GM12878 (cell line): ENCODE measurements around the gene BCLAF1. TPM values are rescaled to one million over a fixed set of nuclear protein-coding genes. Genes with fewer than 3 reads are reported as not detected.

Experiments
- ATAC-seq: fragments of 200-7000 bp; cut with Tn5 transposase; 3 replicates; pipeline ENCODE4 v1.9.1; 2020; ENCODE audit warnings: mild to moderate bottlenecking, moderate library complexity
- BruUV-seq: library from RNA; stranded (reverse); fragments of 400-500 nt; replicated peaks from 2 replicates; lab custom pipeline; 2021; lab: Mats Ljungman, UMichigan
- CTCF ChIA-PET: fragments of 300-600 bp; sonication (Branson Sonifier 250); formaldehyde crosslinking; extraction: SDS; loops from one replicate; lab custom pipeline; 2021; ENCODE audit warnings: inconsistent platforms; lab: Yijun Ruan, JAX
- POLR2A ChIA-PET: fragments of 350-600 bp; formaldehyde crosslinking; extraction: SDS; loops from one replicate; lab custom pipeline; 2021; ENCODE audit warnings: inconsistent platforms; lab: Charles Lee
- RAD21 ChIA-PET: fragments of 300-600 bp; sonication (Branson Sonifier 250); formaldehyde crosslinking; loops from one replicate; lab custom pipeline; 2023; ENCODE audit warnings: antibody characterized with exemption; ENCODE audit not compliant: unreplicated experiment; lab: Charles Lee
- SMC1A ChIA-PET: fragments of 300-600 bp; sonication (Branson Sonifier 250); formaldehyde crosslinking; loops from one replicate; lab custom pipeline; 2023; ENCODE audit not compliant: unreplicated experiment, uncharacterized antibody; lab: Charles Lee
- DNase-seq: peaks from one replicate; pipeline ENCODE4 v3.0.0-alpha.2; 2011; ENCODE audit warnings: low read depth, low spot score
- FAIRE-seq: peaks from 3 replicates; lab custom pipeline; 2011; peaks lifted over from hg19 to GRCh38; lab: Jason Lieb, UNC
- H2AFZ ChIP-seq: 2 replicates; pipeline ENCODE4 v1.6.0; 2011; ENCODE audit warnings: low read depth, low read length, control low read depth; ENCODE audit not compliant: control insufficient read depth
- H3K27ac ChIP-seq: 2 replicates; pipeline ENCODE4 v1.5.1; 2011; ENCODE audit warnings: control low read depth; ENCODE audit not compliant: control insufficient read depth, insufficient read depth
- H3K27me3 ChIP-seq, 2 experiments: replicated peaks in 1 of 2; 2 replicates each; pipeline versions ENCODE4 v1.6.0 to v1.6.1; 2011; ENCODE audit warnings: low read length in 1 of 2; ENCODE audit not compliant: control insufficient read depth in 2 of 2, insufficient read depth in 2 of 2
- H3K36me3 ChIP-seq, 2 experiments: 2 replicates each; pipeline ENCODE4 v1.5.1; 2011; ENCODE audit warnings: low read length in 1 of 2; ENCODE audit not compliant: control insufficient read depth in 2 of 2, insufficient read depth in 2 of 2
- H3K4me1 ChIP-seq: 2 replicates; pipeline ENCODE4 v1.6.1; 2011; ENCODE audit warnings: mild to moderate bottlenecking, low read length, moderate library complexity, mixed read lengths; ENCODE audit not compliant: control insufficient read depth, insufficient read depth
- H3K4me2 ChIP-seq: 2 replicates; pipeline ENCODE4 v1.6.0; 2011; ENCODE audit warnings: control low read depth; ENCODE audit not compliant: control insufficient read depth, insufficient read depth
- H3K4me3 ChIP-seq: fragments of 200-600 bp; sonication (generic); 2 replicates; pipeline ENCODE4 v1.5.1; 2016
- H3K79me2 ChIP-seq: 2 replicates; pipeline ENCODE4 v1.6.0; 2011; ENCODE audit warnings: low read length; ENCODE audit not compliant: control insufficient read depth, insufficient read depth
- H3K9ac ChIP-seq: 2 replicates; pipeline ENCODE4 v1.8.0; 2011; ENCODE audit warnings: low read length, control low read depth, mixed read lengths; ENCODE audit not compliant: control insufficient read depth, insufficient read depth
- H3K9me3 ChIP-seq: replicated peaks from 3 replicates; pipeline ENCODE4 v1.5.1; 2011; ENCODE audit warnings: mild to moderate bottlenecking, low read length; ENCODE audit not compliant: control insufficient read depth, insufficient read depth
- H4K20me1 ChIP-seq: 2 replicates; pipeline ENCODE4 v1.6.0; 2011; ENCODE audit not compliant: control insufficient read depth, insufficient read depth
- CBX5 ChIP-seq: sonication (generic); IDR thresholded peaks from 2 replicates; pipeline ENCODE4 v1.6.1; 2016; ENCODE audit warnings: low read depth, moderate library complexity, mild to moderate bottlenecking, inconsistent platforms
- E4F1 ChIP-seq: fragments of 450-650 bp; IDR thresholded peaks from 2 replicates; pipeline ENCODE4 v1.6.1; 2018; ENCODE audit warnings: borderline replicate concordance, mild to moderate bottlenecking; ENCODE audit not compliant: partially characterized antibody
- HCFC1 ChIP-seq: fragments of 150-350 bp; IDR thresholded peaks from 2 replicates; pipeline ENCODE4 v1.6.1; 2014; ENCODE audit warnings: low read length
- NBN ChIP-seq: fragments of 450-650 bp; IDR thresholded peaks from 2 replicates; pipeline ENCODE4 v1.6.1; 2016
- PAX8 ChIP-seq: fragments of 450-650 bp; IDR thresholded peaks from 2 replicates; pipeline ENCODE4 v1.6.1; 2017; ENCODE audit warnings: mild to moderate bottlenecking, moderate library complexity
- WGBS: methylation state at CpG from one replicate; pipeline ENCODE4 v1.1.6; 2016; ENCODE audit warnings: low lambda C conversion rate; ENCODE audit not compliant: insufficient replicate concordance, insufficient coverage; ENCODE audit errors: missing lambda C conversion rate; 5-methylcytosine and 5-hydroxymethylcytosine counted together
- in situ Hi-C: fragments of 300-500 bp; cut with MboI; formaldehyde crosslinking; loops from 9 replicates; pipeline ENCODE4 v1.14.3; 2018; ENCODE audit warnings: mixed read lengths
- intact Hi-C: fragments of 100-400 bp; cut with micrococcal nuclease; formaldehyde crosslinking; loops from one replicate; pipeline ENCODE4 v1.14.2; 2022; ENCODE audit not compliant: unreplicated experiment
- polyA plus RNA-seq, 11 experiments: library from polyadenylated mRNA; depleted of rRNA in 4 of 11; unstranded in 6 of 11; stranded (reverse) in 5 of 11; fragments of >200 nt; fragmentation: Nextera tagmentation in 4 of 11; fragmentation: Illumina TruSeq in 1 of 11; extraction: Ambion mirVana in 4 of 11; extraction: Trizol in 1 of 11; gene quantifications; 1 replicate in 1 of 11; 2 replicates in 10 of 11; pipeline versions ENCODE4 v1.2.1 to v1.2.3, GENCODE V29; 2011 to 2016; ENCODE audit warnings: inconsistent platforms in 2 of 11, missing spikeins in 2 of 11, low read depth in 1 of 11
- total RNA-seq, 4 experiments: library from RNA; depleted of rRNA in 3 of 4; stranded (reverse); fragments of >200 nt in 3 of 4; fragmentation: Illumina TruSeq in 1 of 4; extraction: Trizol in 1 of 4; gene quantifications; 2 replicates each; pipeline versions ENCODE4 v1.2.1 to v1.2.3, GENCODE V29; 2013 to 2021
- TF ChIP-seq, protein P1 (sequence below): IDR thresholded peaks from 2 replicates; pipeline ENCODE4 v1.6.1; 2012; ENCODE audit warnings: improper control_type of control experiment, low read depth, low read length; ENCODE audit not compliant: insufficient replicate concordance
- TF ChIP-seq, protein P2 (sequence below): fragments of 450-650 bp; IDR thresholded peaks from 2 replicates; pipeline ENCODE4 v1.6.1; 2017; ENCODE audit warnings: mild to moderate bottlenecking, moderate library complexity

The BCLAF1 gene
- total and polyA plus RNA-seq, 10 of the 15 experiments (the other 5 are each of a cell fraction or from before 2014, with no cell fraction given): 56.0 to 223 (median 114) TPM

GRCh38 chr6:136315594-136315993 is 25.9 kb upstream of the BCLAF1 start (continued):
- TF ChIP-seq, protein P1, sequence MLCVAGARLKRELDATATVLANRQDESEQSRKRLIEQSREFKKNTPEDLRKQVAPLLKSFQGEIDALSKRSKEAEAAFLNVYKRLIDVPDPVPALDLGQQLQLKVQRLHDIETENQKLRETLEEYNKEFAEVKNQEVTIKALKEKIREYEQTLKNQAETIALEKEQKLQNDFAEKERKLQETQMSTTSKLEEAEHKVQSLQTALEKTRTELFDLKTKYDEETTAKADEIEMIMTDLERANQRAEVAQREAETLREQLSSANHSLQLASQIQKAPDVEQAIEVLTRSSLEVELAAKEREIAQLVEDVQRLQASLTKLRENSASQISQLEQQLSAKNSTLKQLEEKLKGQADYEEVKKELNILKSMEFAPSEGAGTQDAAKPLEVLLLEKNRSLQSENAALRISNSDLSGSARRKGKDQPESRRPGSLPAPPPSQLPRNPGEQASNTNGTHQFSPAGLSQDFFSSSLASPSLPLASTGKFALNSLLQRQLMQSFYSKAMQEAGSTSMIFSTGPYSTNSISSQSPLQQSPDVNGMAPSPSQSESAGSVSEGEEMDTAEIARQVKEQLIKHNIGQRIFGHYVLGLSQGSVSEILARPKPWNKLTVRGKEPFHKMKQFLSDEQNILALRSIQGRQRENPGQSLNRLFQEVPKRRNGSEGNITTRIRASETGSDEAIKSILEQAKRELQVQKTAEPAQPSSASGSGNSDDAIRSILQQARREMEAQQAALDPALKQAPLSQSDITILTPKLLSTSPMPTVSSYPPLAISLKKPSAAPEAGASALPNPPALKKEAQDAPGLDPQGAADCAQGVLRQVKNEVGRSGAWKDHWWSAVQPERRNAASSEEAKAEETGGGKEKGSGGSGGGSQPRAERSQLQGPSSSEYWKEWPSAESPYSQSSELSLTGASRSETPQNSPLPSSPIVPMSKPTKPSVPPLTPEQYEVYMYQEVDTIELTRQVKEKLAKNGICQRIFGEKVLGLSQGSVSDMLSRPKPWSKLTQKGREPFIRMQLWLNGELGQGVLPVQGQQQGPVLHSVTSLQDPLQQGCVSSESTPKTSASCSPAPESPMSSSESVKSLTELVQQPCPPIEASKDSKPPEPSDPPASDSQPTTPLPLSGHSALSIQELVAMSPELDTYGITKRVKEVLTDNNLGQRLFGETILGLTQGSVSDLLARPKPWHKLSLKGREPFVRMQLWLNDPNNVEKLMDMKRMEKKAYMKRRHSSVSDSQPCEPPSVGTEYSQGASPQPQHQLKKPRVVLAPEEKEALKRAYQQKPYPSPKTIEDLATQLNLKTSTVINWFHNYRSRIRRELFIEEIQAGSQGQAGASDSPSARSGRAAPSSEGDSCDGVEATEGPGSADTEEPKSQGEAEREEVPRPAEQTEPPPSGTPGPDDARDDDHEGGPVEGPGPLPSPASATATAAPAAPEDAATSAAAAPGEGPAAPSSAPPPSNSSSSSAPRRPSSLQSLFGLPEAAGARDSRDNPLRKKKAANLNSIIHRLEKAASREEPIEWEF: no peak
- TF ChIP-seq, all 136 proteins: peak for 0

DNA sequence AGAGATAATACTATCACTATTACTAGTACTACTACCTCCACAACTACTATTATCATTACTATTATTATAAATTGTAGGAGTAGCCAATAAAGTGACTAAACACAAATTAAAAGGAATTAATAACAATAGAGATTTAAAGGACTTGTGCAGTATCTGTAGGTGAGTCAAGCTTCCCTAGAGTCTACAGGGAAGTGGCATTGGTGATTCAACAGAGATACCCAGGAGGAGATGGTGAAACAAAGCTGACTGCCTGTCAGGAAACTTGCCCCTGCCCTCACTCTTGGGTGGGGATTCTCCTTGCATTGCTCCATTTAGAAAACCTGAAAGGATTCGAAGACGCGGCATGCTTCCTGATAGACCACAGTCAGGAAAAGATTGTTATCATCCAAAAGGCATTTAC is 23.3 kb upstream of the BCLAF1 start:
- no peaks in the 10 kb centered on the region for H3K36me3 ChIP-seq
- no peak for FAIRE-seq
- in situ Hi-C loops: no loop called here
- H3K79me2 ChIP-seq: no peaks in the 10 kb centered on the region
- POLR2A ChIA-PET: no interaction called here
- no peaks in the 10 kb centered on the region for H4K20me1 ChIP-seq
- no peaks in the 10 kb centered on the region for H3K27me3 ChIP-seq
- 91% methylated on average over 3 of the region's 3 CpGs for WGBS
- no peaks in the 10 kb centered on the region for H3K9me3 ChIP-seq
- RAD21 ChIA-PET: no interaction called here
- no peak overlapping the region for H3K27ac ChIP-seq
- no peak overlapping the region for H3K4me3 ChIP-seq
- SMC1A ChIA-PET: interaction anchor here (1.4 kb wide), 1 partner anchor 11 kb away, joined by 3 read pairs; no protein-coding TSS in a partner anchor
- H2AFZ ChIP-seq: no peak overlapping the region
- no peak for DNase-seq
- BruUV-seq: no TSS peak
- intact Hi-C loops: loop anchor here (10.0 kb wide), 2 partner anchors 278 to 858 kb away; no protein-coding TSS in a partner anchor
- H3K4me1 ChIP-seq: no peaks in the 10 kb centered on the region
- no peak overlapping the region for H3K9ac ChIP-seq
- CTCF ChIA-PET: no interaction called here
- no peak overlapping the region for H3K4me2 ChIP-seq
- no peak for ATAC-seq
- TF ChIP-seq PAX8 (no peak), HCFC1 (no peak), E4F1 (no peak), CBX5 (no peak), NBN (no peak)
- TF ChIP-seq, protein P2, sequence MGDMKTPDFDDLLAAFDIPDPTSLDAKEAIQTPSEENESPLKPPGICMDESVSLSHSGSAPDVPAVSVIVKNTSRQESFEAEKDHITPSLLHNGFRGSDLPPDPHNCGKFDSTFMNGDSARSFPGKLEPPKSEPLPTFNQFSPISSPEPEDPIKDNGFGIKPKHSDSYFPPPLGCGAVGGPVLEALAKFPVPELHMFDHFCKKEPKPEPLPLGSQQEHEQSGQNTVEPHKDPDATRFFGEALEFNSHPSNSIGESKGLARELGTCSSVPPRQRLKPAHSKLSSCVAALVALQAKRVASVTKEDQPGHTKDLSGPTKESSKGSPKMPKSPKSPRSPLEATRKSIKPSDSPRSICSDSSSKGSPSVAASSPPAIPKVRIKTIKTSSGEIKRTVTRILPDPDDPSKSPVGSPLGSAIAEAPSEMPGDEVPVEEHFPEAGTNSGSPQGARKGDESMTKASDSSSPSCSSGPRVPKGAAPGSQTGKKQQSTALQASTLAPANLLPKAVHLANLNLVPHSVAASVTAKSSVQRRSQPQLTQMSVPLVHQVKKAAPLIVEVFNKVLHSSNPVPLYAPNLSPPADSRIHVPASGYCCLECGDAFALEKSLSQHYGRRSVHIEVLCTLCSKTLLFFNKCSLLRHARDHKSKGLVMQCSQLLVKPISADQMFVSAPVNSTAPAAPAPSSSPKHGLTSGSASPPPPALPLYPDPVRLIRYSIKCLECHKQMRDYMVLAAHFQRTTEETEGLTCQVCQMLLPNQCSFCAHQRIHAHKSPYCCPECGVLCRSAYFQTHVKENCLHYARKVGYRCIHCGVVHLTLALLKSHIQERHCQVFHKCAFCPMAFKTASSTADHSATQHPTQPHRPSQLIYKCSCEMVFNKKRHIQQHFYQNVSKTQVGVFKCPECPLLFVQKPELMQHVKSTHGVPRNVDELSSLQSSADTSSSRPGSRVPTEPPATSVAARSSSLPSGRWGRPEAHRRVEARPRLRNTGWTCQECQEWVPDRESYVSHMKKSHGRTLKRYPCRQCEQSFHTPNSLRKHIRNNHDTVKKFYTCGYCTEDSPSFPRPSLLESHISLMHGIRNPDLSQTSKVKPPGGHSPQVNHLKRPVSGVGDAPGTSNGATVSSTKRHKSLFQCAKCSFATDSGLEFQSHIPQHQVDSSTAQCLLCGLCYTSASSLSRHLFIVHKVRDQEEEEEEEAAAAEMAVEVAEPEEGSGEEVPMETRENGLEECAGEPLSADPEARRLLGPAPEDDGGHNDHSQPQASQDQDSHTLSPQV: no peak
